ENCODE data around the gene ABCC3.

DNA sequence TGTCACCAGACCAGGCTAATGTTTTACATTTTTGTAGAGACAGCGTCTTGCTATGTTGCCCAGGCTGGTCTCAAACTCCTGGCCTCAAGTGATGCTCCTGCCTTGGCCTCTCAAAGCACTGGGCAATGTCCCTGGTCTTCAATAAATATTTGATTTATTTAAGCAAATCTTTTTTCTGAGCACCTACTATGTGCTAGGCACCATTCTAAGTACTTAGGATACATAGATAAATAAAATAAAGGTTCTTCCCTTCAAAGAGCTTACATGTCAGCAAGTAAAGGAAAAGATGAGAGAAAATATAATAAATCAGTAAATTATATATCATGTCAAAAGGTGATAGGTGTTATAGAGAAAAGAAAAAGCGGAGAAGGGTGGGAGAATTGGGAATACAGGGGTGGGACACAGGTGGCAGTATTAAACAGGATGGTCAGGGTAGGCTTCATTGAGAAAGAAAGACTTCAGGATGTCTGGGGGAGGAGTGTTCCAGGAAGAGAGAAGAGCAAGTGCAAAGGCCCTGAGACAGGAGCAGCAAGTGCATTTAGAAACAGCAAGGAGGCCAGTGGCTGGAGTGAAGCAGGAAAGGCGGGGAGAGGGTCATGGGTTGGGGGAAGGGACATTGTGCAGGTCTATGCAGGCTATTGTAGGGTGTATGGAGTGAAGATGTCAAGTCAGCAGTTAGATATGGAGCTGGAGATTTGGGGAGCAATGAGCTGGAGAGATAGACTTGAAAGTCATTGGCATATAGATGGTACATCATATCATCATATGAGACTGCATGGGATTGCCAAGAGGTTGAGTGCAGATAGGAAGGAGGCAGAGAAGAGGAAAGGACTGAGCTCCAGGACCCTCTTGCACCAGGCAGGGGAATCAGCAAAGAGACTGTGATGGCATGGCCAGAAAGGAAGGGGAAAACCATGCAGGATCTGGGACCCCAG is 11.3 kb downstream of the ABCC3 start:
- TF ChIP-seq POLR2A (IDR thresholded peaks at IDR 0.05; ENCODE audit: borderline replicate concordance, extremely low read depth, insufficient read depth, insufficient read length) (no peak), RAD21 (IDR thresholded peaks at IDR 0.05; ENCODE audit: low read depth) (no peak), JUND (IDR thresholded peaks at IDR 0.05) (no peak), SP1 (IDR thresholded peaks at IDR 0.05; ENCODE audit: low read depth) (no peak), EGR1 (IDR thresholded peaks at IDR 0.05; ENCODE audit: low read depth) (no peak), TCF7L2 (IDR thresholded peaks at IDR 0.05; ENCODE audit: borderline replicate concordance, extremely low read depth, insufficient read depth, insufficient read length) (no peak), YY1 (IDR thresholded peaks at IDR 0.05; ENCODE audit: extremely low read depth, insufficient replicate concordance, low read depth, low read length) (no peak), EZH2 (IDR thresholded peaks at IDR 0.05) (no peak), SIN3A (IDR thresholded peaks at IDR 0.05; ENCODE audit: low read depth) (no peak), POLR2AphosphoS5 (IDR thresholded peaks at IDR 0.05; ENCODE audit: low read depth, low read length) (no peak), EZH2phosphoT487 (IDR thresholded peaks at IDR 0.05; ENCODE audit: borderline replicate concordance) (no peak)
- TF ChIP-seq, protein P1, sequence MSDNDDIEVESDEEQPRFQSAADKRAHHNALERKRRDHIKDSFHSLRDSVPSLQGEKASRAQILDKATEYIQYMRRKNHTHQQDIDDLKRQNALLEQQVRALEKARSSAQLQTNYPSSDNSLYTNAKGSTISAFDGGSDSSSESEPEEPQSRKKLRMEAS (IDR thresholded peaks at IDR 0.05): no peak
- TF ChIP-seq, protein P2, sequence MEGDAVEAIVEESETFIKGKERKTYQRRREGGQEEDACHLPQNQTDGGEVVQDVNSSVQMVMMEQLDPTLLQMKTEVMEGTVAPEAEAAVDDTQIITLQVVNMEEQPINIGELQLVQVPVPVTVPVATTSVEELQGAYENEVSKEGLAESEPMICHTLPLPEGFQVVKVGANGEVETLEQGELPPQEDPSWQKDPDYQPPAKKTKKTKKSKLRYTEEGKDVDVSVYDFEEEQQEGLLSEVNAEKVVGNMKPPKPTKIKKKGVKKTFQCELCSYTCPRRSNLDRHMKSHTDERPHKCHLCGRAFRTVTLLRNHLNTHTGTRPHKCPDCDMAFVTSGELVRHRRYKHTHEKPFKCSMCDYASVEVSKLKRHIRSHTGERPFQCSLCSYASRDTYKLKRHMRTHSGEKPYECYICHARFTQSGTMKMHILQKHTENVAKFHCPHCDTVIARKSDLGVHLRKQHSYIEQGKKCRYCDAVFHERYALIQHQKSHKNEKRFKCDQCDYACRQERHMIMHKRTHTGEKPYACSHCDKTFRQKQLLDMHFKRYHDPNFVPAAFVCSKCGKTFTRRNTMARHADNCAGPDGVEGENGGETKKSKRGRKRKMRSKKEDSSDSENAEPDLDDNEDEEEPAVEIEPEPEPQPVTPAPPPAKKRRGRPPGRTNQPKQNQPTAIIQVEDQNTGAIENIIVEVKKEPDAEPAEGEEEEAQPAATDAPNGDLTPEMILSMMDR (IDR thresholded peaks at IDR 0.05 in 2 of 3, conservative IDR thresholded peaks at IDR 0.05 in 1 of 3; ENCODE audit: borderline replicate concordance in 1 of 3, insufficient read depth in 1 of 3, low read depth in 2 of 3, low read length in 2 of 3): no peak
- TF ChIP-seq, protein P3, sequence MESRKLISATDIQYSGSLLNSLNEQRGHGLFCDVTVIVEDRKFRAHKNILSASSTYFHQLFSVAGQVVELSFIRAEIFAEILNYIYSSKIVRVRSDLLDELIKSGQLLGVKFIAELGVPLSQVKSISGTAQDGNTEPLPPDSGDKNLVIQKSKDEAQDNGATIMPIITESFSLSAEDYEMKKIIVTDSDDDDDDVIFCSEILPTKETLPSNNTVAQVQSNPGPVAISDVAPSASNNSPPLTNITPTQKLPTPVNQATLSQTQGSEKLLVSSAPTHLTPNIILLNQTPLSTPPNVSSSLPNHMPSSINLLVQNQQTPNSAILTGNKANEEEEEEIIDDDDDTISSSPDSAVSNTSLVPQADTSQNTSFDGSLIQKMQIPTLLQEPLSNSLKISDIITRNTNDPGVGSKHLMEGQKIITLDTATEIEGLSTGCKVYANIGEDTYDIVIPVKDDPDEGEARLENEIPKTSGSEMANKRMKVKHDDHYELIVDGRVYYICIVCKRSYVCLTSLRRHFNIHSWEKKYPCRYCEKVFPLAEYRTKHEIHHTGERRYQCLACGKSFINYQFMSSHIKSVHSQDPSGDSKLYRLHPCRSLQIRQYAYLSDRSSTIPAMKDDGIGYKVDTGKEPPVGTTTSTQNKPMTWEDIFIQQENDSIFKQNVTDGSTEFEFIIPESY (IDR thresholded peaks at IDR 0.05; ENCODE audit: extremely low read depth, insufficient replicate concordance, low read length): no peak
